Right lobe of liver (tissue), 4 donors: ENCODE results near the gene OSBPL5.

Source experiments
- CTCF ChIP-seq, 4 donors: fragments of 200-600 bp in 3 of 4; fragments of 450-650 bp in 1 of 4; IDR thresholded peaks; one replicate each; pipeline versions ENCODE4 v1.5.1 to v1.8.0; 2016 to 2022; ENCODE audit warnings: antibody characterized with exemption in 4 of 4, mild to moderate bottlenecking in 2 of 4
- POLR2A ChIP-seq: fragments of 450-650 bp; IDR thresholded peaks from one replicate; pipeline ENCODE4 v1.6.1; 2017; ENCODE audit warnings: antibody characterized with exemption, mild to moderate bottlenecking
- donor health status: DM: no; HTN: no; CAD: no.
- donor health status: DM: no; HTN: no; CAD: no.
- donor health status: DM: no; HTN: yes; CAD: no.

- TF ChIP-seq CTCF (IDR thresholded peaks at IDR 0.05) (no peak), POLR2A (no peak)
Observed at GRCh38 chr11:3164138-3164551, 965 bp downstream of the OSBPL5 start.
